ENCODE data around the gene ADARB2.
A peak's percentile ranks its signal among the peaks of the same experiment; 100 is the strongest.
"Not testable (repeated sequence)": the region's sequence is repeated elsewhere in the genome, so short reads cannot be mapped to it uniquely, and the experiment has no call there.

Gene ADARB2

DNA sequence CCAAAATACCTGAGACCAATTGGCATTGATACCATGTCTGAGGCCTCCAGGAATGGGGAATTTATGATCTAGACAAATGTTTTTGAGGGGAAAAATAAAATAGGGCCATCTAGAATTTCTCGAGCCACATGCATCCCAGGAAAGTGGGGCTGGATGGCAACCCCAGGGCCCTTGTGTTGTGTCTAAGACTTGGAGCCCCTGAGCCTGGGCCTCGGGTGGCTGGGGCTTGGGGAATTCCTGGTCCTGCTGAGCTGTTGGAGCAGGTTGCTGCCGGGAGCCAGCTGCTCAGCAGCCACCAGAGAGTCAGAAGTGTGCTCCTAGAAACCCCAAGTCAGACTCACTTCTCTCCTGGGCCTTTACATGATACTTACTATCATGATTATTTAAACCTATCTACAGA, 508.2 kb downstream of the ADARB2 start:
- no peak for FAIRE-seq
- no peak for DNase-seq (ENCODE audit: insufficient read length, low spot score)
- TF ChIP-seq SPI1 (IDR thresholded peaks at IDR 0.05; ENCODE audit: low read depth, low read length), result no peak
- no peak for TF ChIP-seq TAF1 (IDR thresholded peaks at IDR 0.05; ENCODE audit: low read depth, low read length)
- TF ChIP-seq PAX5 (IDR thresholded peaks at IDR 0.05; ENCODE audit: insufficient read depth, low read length, severe bottlenecking), result no peak
- no peak for TF ChIP-seq POLR2A (IDR thresholded peaks at IDR 0.05; ENCODE audit: low read depth, low read length)
- TF ChIP-seq POU2F2 (IDR thresholded peaks at IDR 0.05; ENCODE audit: low read depth, low read length), result no peak
- TF ChIP-seq POLR2AphosphoS5 (IDR thresholded peaks at IDR 0.05; ENCODE audit: low read depth, low read length), result no peak

DNA sequence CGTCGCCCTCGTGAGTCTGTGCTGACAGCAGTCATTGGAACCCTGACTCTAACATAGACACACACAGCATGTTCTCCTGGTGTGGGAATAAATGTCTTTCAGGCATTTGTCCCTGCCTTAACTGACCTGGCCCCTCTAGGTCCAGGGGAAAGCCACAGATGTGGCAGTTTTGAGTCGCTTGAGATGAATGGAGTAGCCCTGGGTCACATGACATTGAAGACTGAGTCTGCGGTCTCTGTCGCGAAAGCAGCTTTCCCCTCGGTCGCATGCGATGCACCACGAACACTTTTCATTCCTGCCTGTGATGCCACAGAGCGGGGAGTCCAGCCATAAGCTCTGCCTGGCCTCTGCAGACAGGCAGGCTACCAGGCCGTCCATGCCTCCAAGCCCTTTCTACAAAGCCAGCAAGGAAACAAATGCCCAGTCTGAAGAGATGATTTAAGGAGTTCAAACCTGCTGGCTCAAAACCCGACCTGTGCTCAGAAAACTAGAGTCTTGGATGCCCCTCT, 508.8 kb downstream of the ADARB2 start:
- FAIRE-seq, result no peak
- no peak for TF ChIP-seq PAX5 (IDR thresholded peaks at IDR 0.05; ENCODE audit: insufficient read depth, low read length, severe bottlenecking)
- no peak for TF ChIP-seq POLR2A (IDR thresholded peaks at IDR 0.05; ENCODE audit: low read depth, low read length)
- TF ChIP-seq TAF1 (IDR thresholded peaks at IDR 0.05; ENCODE audit: low read depth, low read length), result no peak
- no peak for TF ChIP-seq POLR2AphosphoS5 (IDR thresholded peaks at IDR 0.05; ENCODE audit: low read depth, low read length)
- TF ChIP-seq POU2F2 (IDR thresholded peaks at IDR 0.05; ENCODE audit: low read depth, low read length), result no peak
- no peak for TF ChIP-seq SPI1 (IDR thresholded peaks at IDR 0.05; ENCODE audit: low read depth, low read length)
- DNase-seq (ENCODE audit: insufficient read length, low spot score), result no peak

DNA sequence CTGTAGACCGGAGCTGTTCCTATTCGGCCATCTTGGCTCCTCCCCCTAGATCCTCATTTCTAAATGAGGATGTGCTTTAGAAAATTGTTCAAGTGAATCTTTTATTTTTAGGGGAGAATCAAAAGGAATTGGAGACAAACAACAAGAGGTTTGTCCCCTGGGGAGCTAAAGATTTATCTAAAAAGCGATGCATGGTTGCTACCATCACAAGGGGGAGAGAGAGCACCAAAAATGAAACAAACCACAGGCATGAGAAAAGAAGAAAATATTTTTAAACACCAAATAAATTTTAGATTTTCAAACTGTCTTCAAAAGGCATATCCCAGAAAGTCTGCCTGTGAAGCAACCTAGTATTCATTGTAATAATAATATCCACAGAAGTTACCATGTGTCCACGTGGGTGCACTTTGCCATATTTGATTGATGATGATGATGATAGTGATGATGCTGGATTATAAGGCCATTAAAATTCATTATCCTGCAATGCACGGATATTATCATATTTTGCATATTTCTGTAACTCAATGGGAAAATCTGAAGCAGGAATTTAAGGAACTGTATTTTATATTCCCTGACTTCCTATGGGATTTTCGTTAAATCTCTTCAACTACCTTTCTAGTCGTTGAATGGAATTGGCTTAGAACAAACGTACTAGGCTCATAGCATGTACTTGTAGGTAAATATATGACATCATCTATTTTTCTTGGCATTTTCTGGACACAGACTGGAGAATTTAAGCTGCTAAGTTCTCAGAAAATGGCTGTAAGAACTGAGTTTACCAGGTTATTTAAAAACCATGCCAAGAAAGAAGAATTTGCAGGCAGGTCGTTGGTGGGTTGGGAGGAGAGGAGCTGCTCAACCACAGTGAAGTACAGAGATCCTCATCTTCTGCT, 509.6 kb downstream of the ADARB2 start:
- FAIRE-seq, result no peak
- no peak for DNase-seq (ENCODE audit: insufficient read length, low spot score)

DNA sequence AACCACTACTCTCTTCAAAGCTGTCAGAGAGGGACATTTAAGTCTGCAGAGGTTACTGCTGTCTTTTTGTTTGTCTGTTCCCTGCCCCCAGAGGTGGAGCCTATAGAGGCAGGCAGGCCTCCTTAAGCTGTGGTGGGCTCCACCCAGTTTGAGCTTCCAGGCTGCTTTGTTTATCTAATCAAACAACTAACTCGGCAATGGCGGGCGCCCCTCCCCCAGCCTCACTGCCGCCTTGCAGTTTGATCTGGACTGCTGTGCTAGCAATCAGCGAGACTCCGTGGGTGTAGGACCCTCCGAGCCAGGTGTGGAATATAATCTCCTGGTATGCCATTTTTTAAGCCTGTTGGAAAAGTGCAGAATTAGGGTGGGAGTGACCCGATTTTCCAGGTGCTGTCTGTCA, 510.4 kb downstream of the ADARB2 start:
- not testable (repeated sequence) for DNase-seq (ENCODE audit: insufficient read length, low spot score); FAIRE-seq

More for the DNA sequence above, 509.6 kb downstream of the ADARB2 start:
- no peak for TF ChIP-seq SPI1 (IDR thresholded peaks at IDR 0.05; ENCODE audit: low read depth, low read length)
- TF ChIP-seq TAF1 (IDR thresholded peaks at IDR 0.05; ENCODE audit: low read depth, low read length), result no peak
- no peak for TF ChIP-seq POU2F2 (IDR thresholded peaks at IDR 0.05; ENCODE audit: low read depth, low read length)
- no peak for TF ChIP-seq PAX5 (IDR thresholded peaks at IDR 0.05; ENCODE audit: insufficient read depth, low read length, severe bottlenecking)
- no peak for TF ChIP-seq POLR2AphosphoS5 (IDR thresholded peaks at IDR 0.05; ENCODE audit: low read depth, low read length)
- no peak for TF ChIP-seq POLR2A (IDR thresholded peaks at IDR 0.05; ENCODE audit: low read depth, low read length)

DNA sequence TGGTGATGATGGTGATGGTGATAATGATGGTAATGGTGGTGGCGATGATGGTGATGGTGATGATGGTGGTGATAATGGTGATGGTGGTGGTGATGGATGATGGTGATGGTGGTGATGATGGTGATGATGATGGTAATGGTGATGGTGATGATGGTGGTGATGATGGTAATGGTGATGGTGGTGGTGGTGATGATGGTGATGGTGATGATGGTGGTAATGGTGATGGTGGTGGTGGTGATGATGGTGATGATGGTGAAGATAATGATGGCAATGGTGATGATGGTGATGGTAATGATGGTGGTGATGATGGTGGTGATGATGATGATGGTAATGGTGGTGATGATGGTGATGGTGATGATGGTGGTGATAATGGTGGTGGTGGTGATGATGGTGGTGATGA, 517.5 kb downstream of the ADARB2 start:
- FAIRE-seq, result peak; percentile 96
- DNase-seq (ENCODE audit: insufficient read length, low spot score), result not testable (repeated sequence)

DNA sequence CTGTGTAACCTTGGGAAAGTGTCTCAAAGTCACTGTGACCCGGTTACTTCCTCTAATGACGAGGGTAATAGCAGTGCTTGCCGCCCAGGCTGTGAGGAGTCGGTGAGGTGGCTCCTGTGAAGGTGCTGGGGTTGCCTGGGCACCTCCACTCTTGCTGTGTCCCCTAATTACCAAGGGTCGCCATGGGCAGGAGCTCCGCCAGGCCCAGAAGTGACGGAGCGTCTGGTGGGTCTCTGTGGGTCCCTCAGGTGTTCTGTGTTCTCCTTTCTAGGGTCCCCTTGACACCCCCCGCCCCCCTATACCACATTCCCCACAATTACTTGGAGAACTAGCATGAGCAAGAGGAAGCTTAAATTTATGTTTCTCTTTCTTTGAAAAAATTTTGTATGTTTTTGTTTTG, 519.7 kb downstream of the ADARB2 start:
- FAIRE-seq (no peak), DNase-seq (ENCODE audit: insufficient read length, low spot score) (no peak)
- TF ChIP-seq POLR2AphosphoS5 (IDR thresholded peaks at IDR 0.05; ENCODE audit: low read depth, low read length), result no peak
- no peak for TF ChIP-seq SPI1 (IDR thresholded peaks at IDR 0.05; ENCODE audit: low read depth, low read length)
- no peak for TF ChIP-seq POU2F2 (IDR thresholded peaks at IDR 0.05; ENCODE audit: low read depth, low read length)
- no peak for TF ChIP-seq PAX5 (IDR thresholded peaks at IDR 0.05; ENCODE audit: insufficient read depth, low read length, severe bottlenecking)
- TF ChIP-seq POLR2A (IDR thresholded peaks at IDR 0.05; ENCODE audit: low read depth, low read length), result no peak
- no peak for TF ChIP-seq TAF1 (IDR thresholded peaks at IDR 0.05; ENCODE audit: low read depth, low read length)

DNA sequence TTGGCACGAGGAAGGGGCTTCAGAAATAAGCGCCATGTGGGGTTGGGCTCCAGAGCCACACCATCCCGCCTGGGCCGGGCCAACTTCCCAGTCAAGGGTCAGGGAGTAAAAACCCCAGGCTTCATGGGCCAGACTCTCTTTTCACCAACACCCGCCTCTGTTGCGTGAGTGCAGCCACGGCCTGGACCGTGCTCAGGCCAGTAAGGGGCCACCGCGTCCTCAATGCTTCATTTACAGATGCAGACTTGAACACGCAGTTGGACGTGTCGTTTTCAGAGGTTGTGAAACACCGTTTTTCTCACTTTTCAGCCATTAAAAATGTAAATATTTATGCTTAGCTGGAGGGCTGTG, 520.1 kb downstream of the ADARB2 start:
- DNase-seq (ENCODE audit: insufficient read length, low spot score) (no peak), FAIRE-seq (no peak)
- no peak for TF ChIP-seq POU2F2 (IDR thresholded peaks at IDR 0.05; ENCODE audit: low read depth, low read length)
- TF ChIP-seq POLR2AphosphoS5 (IDR thresholded peaks at IDR 0.05; ENCODE audit: low read depth, low read length), result no peak
- TF ChIP-seq PAX5 (IDR thresholded peaks at IDR 0.05; ENCODE audit: insufficient read depth, low read length, severe bottlenecking), result no peak
- TF ChIP-seq SPI1 (IDR thresholded peaks at IDR 0.05; ENCODE audit: low read depth, low read length), result no peak
- TF ChIP-seq TAF1 (IDR thresholded peaks at IDR 0.05; ENCODE audit: low read depth, low read length), result no peak
- no peak for TF ChIP-seq POLR2A (IDR thresholded peaks at IDR 0.05; ENCODE audit: low read depth, low read length)

DNA sequence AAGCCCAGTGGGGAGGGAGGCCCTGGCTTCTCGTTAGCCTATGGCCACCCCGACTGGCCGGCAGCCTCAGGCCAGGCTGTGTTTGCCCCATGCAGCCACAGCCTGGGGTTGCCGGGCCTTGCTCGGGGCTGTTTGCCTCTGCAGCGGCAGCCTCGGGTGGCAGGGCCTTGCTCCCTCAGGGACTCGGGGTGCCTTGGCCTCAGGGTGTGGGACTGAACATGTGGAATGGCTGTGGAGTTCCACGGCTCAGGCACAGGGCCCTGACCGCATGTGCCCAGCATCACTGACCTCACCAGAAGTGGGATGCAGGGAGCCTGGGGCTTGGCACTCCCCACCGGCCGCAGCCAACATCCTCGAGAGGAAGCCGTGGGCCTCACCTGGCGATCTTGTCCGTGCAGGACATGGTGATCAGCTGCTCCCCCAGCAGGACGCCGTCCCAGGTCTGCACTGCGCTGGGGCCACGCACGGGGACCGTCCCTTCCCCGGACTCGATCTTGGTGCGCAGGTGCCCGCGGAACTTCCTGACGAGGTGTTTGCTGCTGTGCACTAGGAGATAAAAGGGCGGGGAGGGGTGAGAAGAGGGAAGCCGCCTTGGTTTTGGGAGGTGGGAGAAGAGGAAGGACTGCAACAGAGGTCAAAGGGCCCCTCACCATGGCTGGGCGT, 520.6 kb downstream of the ADARB2 start:
- no peak for DNase-seq (ENCODE audit: insufficient read length, low spot score)
- no peak for TF ChIP-seq PAX5 (IDR thresholded peaks at IDR 0.05; ENCODE audit: insufficient read depth, low read length, severe bottlenecking)
- TF ChIP-seq POLR2A (IDR thresholded peaks at IDR 0.05; ENCODE audit: low read depth, low read length), result no peak
- no peak for TF ChIP-seq POU2F2 (IDR thresholded peaks at IDR 0.05; ENCODE audit: low read depth, low read length)
- TF ChIP-seq POLR2AphosphoS5 (IDR thresholded peaks at IDR 0.05; ENCODE audit: low read depth, low read length), result no peak
- TF ChIP-seq SPI1 (IDR thresholded peaks at IDR 0.05; ENCODE audit: low read depth, low read length), result no peak
- TF ChIP-seq TAF1 (IDR thresholded peaks at IDR 0.05; ENCODE audit: low read depth, low read length), result no peak
- FAIRE-seq, result no peak

DNA sequence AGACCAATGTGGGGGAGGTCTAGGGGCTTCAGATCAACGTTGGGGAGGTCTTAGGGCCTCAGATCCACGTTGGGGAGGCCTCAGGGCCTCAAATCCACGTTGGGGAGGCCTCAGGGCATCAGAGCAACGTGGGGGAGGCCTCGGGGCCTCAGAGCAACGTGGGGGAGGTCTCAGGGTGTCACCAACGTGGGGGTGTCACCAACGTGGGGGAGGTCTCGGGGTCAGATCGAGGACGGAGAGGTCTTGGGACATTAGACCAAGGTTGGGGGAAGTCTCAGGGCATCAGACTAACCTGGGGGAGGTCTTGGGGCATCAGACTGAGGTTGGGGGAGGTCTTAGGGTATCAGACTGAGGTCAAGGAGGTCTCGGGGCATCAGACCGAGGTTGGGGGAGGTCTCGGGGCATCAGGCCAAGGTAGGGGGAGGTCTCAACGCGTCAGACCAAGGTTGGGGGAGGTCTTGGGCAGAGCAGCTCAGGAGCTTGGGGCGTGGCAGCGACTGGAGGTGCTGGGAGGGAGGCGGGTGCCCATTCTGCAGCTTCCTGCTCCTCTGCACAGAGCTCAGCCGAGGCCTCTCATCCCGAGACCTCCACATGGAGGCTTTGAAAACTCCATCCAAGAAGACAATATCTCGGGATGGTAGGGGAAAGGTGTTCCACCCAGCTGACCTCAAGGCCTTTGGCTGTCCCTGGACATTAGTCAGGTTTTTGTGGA, 521.3 kb downstream of the ADARB2 start:
- no peak for TF ChIP-seq POU2F2 (IDR thresholded peaks at IDR 0.05; ENCODE audit: low read depth, low read length)
- TF ChIP-seq POLR2A (IDR thresholded peaks at IDR 0.05; ENCODE audit: low read depth, low read length), result no peak
- no peak for TF ChIP-seq TAF1 (IDR thresholded peaks at IDR 0.05; ENCODE audit: low read depth, low read length)
- no peak for TF ChIP-seq SPI1 (IDR thresholded peaks at IDR 0.05; ENCODE audit: low read depth, low read length)
- FAIRE-seq (no peak), DNase-seq (ENCODE audit: insufficient read length, low spot score) (no peak)
